K562 (cell line): ENCODE data around the gene APLP1. TPM values are rescaled to one million over a fixed set of nuclear protein-coding genes. Genes with fewer than 3 reads are reported as not detected.

Source experiments
- ATAC-seq: fragments of 200-7000 bp; cut with Tn5 transposase; 3 replicates; pipeline ENCODE4 v1.9.1; 2020; ENCODE audit warnings: moderate library complexity
- BruUV-seq: library from RNA; stranded (reverse); fragments of 400-500 nt; replicated peaks from 2 replicates; lab custom pipeline; 2021; lab: Mats Ljungman, UMichigan
- CTCF ChIA-PET: fragments of 300-600 bp; formaldehyde crosslinking; extraction: SDS; loops from one replicate; lab custom pipeline; 2021; ENCODE audit warnings: low intra/inter-chr PET ratio; lab: Yijun Ruan, JAX
- POLR2A ChIA-PET: fragments of 300-600, 350-650 bp; sonication (Branson Sonifier 250); formaldehyde crosslinking; extraction: SDS; loops from one replicate; lab custom pipeline; 2021; ENCODE audit warnings: antibody characterized with exemption, inconsistent platforms; lab: Yijun Ruan, JAX
- DNase-seq, 4 experiments: peaks; one replicate each; pipeline versions ENCODE4 v3.0.0 to v3.0.0-alpha.2; 2011 to 2018; ENCODE audit warnings: low spot score in 3 of 4, mixed read lengths in 3 of 4; ENCODE audit errors: extremely low read depth in 1 of 4
- FAIRE-seq: peaks from 2 replicates; lab custom pipeline; 2011; peaks lifted over from hg19 to GRCh38; lab: Jason Lieb, UNC
- H2AFZ ChIP-seq: 2 replicates; pipeline ENCODE4 v1.6.0; 2011; ENCODE audit warnings: low read depth, low read length, control low read depth, inconsistent platforms
- H3K27ac ChIP-seq: fragments of 200-600 bp; 3 replicates; pipeline ENCODE4 v1.8.0; 2011; ENCODE audit warnings: low read depth, mild to moderate bottlenecking, control low read depth, inconsistent platforms, low read length, moderate library complexity, mixed read lengths; ENCODE audit errors: extremely low read depth
- H3K27me3 ChIP-seq, 2 experiments: fragments of 300-600 bp in 1 of 2; 2 replicates in 1 of 2; 3 replicates in 1 of 2; pipeline versions ENCODE4 v1.6.0 to v1.8.0; 2011; ENCODE audit warnings: inconsistent platforms in 2 of 2, low read length in 2 of 2, mild to moderate bottlenecking in 1 of 2, mixed read lengths in 1 of 2, moderate library complexity in 1 of 2; ENCODE audit not compliant: control insufficient read depth in 2 of 2, insufficient read depth in 2 of 2
- H3K36me3 ChIP-seq: fragments of 300-600 bp; 3 replicates; pipeline ENCODE4 v1.8.0; 2011; ENCODE audit warnings: mild to moderate bottlenecking, low read length, inconsistent platforms; ENCODE audit not compliant: control insufficient read depth, insufficient read depth
- H3K4me1 ChIP-seq, 2 experiments: fragments of 200-600 bp in 1 of 2; replicated peaks in 1 of 2; 2 replicates in 1 of 2; 3 replicates in 1 of 2; pipeline versions ENCODE4 v1.5.1 to v1.8.0; 2011; ENCODE audit warnings: inconsistent platforms in 2 of 2, low read length in 2 of 2, mild to moderate bottlenecking in 1 of 2, mixed read lengths in 1 of 2, moderate library complexity in 1 of 2; ENCODE audit not compliant: control insufficient read depth in 2 of 2, insufficient read depth in 2 of 2
- H3K4me2 ChIP-seq: 2 replicates; pipeline ENCODE4 v1.6.1; 2011; ENCODE audit warnings: low read length, control low read depth, inconsistent platforms, mixed read lengths; ENCODE audit not compliant: insufficient read depth
- H3K4me3 ChIP-seq: fragments of 200-600 bp; sonication (generic), shearing (Covaris generic); 2 replicates; pipeline ENCODE4 v1.5.1; 2016; ENCODE audit warnings: control low read depth, inconsistent platforms
- H3K79me2 ChIP-seq: fragments of 200-600 bp; 3 replicates; pipeline ENCODE4 v1.8.0; 2011; ENCODE audit warnings: low read length, inconsistent platforms; ENCODE audit not compliant: control insufficient read depth, insufficient read depth
- H3K9ac ChIP-seq, 2 experiments: 2 replicates each; pipeline versions ENCODE4 v1.6.0 to v1.6.1; 2011; ENCODE audit warnings: low read depth in 2 of 2, low read length in 2 of 2, control low read depth in 1 of 2, inconsistent platforms in 1 of 2, mild to moderate bottlenecking in 1 of 2, mixed read lengths in 1 of 2; ENCODE audit not compliant: insufficient read depth in 1 of 2
- H3K9me1 ChIP-seq: one replicate; pipeline ENCODE4 v1.6.0; 2011; ENCODE audit warnings: inconsistent platforms, mild to moderate bottlenecking, low read length, moderate library complexity; ENCODE audit not compliant: control insufficient read depth, insufficient read depth
- H3K9me3 ChIP-seq: replicated peaks from 2 replicates; pipeline ENCODE4 v1.5.1; 2011; ENCODE audit warnings: low read depth, low read length, inconsistent platforms; ENCODE audit not compliant: control insufficient read depth, insufficient read depth
- H4K20me1 ChIP-seq: replicated peaks from 2 replicates; pipeline ENCODE4 v1.6.1; 2011; ENCODE audit warnings: low read length, inconsistent platforms, mixed read lengths; ENCODE audit not compliant: control insufficient read depth, insufficient read depth
- CHD1 ChIP-seq: fragments of 200-600 bp; sonication (generic); IDR thresholded peaks from one replicate; pipeline ENCODE4 v1.6.1; 2012; ENCODE audit warnings: mild to moderate bottlenecking, moderate library complexity, low read length, inconsistent platforms
- ESRRA ChIP-seq: fragments of 450-650 bp; IDR thresholded peaks from 2 replicates; pipeline ENCODE4 v1.6.1; 2014; ENCODE audit warnings: low read depth, mild to moderate bottlenecking, moderate library complexity, borderline replicate concordance
- MCM5 ChIP-seq: fragments of 450-650 bp; IDR thresholded peaks from 2 replicates; pipeline ENCODE4 v1.6.1; 2016; ENCODE audit warnings: low read depth
- MTF1 ChIP-seq: fragments of 250-450 bp; sonication (Bioruptor Pico); IDR thresholded peaks from 2 replicates; pipeline ENCODE4 v1.9.0; 2021; ENCODE audit warnings: moderate library complexity, mild to moderate bottlenecking, inconsistent platforms, borderline replicate concordance
- NR4A1 ChIP-seq, 2 experiments: fragments of 250-450 bp in 1 of 2; fragments of 450-650 bp in 1 of 2; sonication (Bioruptor Pico) in 1 of 2; IDR thresholded peaks; 2 replicates each; pipeline versions ENCODE4 v1.4.0 to v1.6.1; 2016 to 2020; ENCODE audit warnings: mild to moderate bottlenecking in 2 of 2, missing compliant biosample characterization in 1 of 2, missing genetic modification characterization in 1 of 2, moderate library complexity in 1 of 2
- POLR3G ChIP-seq: IDR thresholded peaks from 2 replicates; pipeline ENCODE4 v1.6.1; 2011; ENCODE audit not compliant: insufficient read length, insufficient replicate concordance; ENCODE audit errors: extremely low read depth
- ZNF253 ChIP-seq: fragments of 250-450 bp; sonication (Bioruptor Pico); conservative IDR thresholded peaks from 2 replicates; pipeline ENCODE4 v1.6.1; 2021; ENCODE audit warnings: mild to moderate bottlenecking
- WGBS: fragments of 100-300 bp; shearing (Covaris generic); methylation state at CpG from one replicate; pipeline ENCODE4 v1.1.6; 2016; ENCODE audit warnings: low coverage, mixed read lengths; ENCODE audit not compliant: insufficient coverage; ENCODE audit errors: missing lambda C conversion rate; 5-methylcytosine and 5-hydroxymethylcytosine counted together
- in situ Hi-C: fragments of 300-500 bp; cut with MboI; formaldehyde crosslinking; loops from 4 replicates; pipeline ENCODE4 v1.15.0; 2018; ENCODE audit warnings: inconsistent platforms, mixed read lengths
- intact Hi-C: fragments of 100-400 bp; cut with micrococcal nuclease; formaldehyde crosslinking; loops from 2 replicates; pipeline ENCODE4 v1.14.2; 2022
- polyA plus RNA-seq, 8 experiments: library from polyadenylated mRNA; depleted of rRNA in 4 of 8; stranded (reverse) in 5 of 8; unstranded in 3 of 8; fragments of >200 nt; fragmentation: Nextera tagmentation in 2 of 8; fragmentation: Illumina TruSeq in 1 of 8; extraction: Ambion mirVana in 2 of 8; extraction: Trizol in 1 of 8; gene quantifications; 2 replicates each; pipeline versions ENCODE4 v1.2.1 to v1.2.3, GENCODE V29; 2011 to 2014; ENCODE audit warnings: inconsistent platforms in 1 of 8, missing spikeins in 1 of 8
- total RNA-seq, 7 experiments: library from RNA; depleted of rRNA in 6 of 7; stranded (reverse); fragments of >200 nt in 6 of 7; fragmentation: Illumina TruSeq in 2 of 7; extraction: Trizol in 2 of 7; gene quantifications; 2 replicates each; pipeline versions ENCODE4 v1.2.1 to v1.2.3, GENCODE V29; 2011 to 2021; ENCODE audit warnings: low replicate concordance in 1 of 7
- TF ChIP-seq, protein P1 (sequence below): fragments of 200-800 bp; sonication (Bioruptor generic); IDR thresholded peaks from 2 replicates; pipeline ENCODE4 v1.6.1; 2017; ENCODE audit warnings: missing genetic modification characterization, missing compliant biosample characterization
- TF ChIP-seq, protein P2 (sequence below), 3 experiments: fragments of 200-800 bp in 1 of 3; sonication (Bioruptor generic) in 1 of 3; sonication (generic) in 1 of 3; formaldehyde crosslinking in 1 of 3; IDR thresholded peaks; 2 replicates each; pipeline versions ENCODE4 v1.6.1 to v1.8.0; 2016 to 2022; ENCODE audit warnings: mild to moderate bottlenecking in 2 of 3, missing compliant biosample characterization in 2 of 3, missing genetic modification characterization in 2 of 3, missing genetic modification reagents in 1 of 3

The APLP1 gene
- total and polyA plus RNA-seq, 9 of the 15 experiments (the other 6 are each of a cell fraction or from before 2014, with no cell fraction given): 0.69 to 9.9 (median 4.7) TPM

GRCh38 chr19:35843676-35844481 lies 24.5 kb upstream of the APLP1 start (continued):
- TF ChIP-seq, protein P1, sequence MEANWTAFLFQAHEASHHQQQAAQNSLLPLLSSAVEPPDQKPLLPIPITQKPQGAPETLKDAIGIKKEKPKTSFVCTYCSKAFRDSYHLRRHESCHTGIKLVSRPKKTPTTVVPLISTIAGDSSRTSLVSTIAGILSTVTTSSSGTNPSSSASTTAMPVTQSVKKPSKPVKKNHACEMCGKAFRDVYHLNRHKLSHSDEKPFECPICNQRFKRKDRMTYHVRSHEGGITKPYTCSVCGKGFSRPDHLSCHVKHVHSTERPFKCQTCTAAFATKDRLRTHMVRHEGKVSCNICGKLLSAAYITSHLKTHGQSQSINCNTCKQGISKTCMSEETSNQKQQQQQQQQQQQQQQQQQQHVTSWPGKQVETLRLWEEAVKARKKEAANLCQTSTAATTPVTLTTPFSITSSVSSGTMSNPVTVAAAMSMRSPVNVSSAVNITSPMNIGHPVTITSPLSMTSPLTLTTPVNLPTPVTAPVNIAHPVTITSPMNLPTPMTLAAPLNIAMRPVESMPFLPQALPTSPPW: no peak

GRCh38 chr19:35844482-35845214 lies 23.7 kb upstream of the APLP1 start:
- Histone ChIP-seq H3K79me2 (no peaks in the 10 kb centered on the region), H3K27ac (no peak overlapping the region; the same call in 2 of the 3 replicates), H3K9me1 (peaks cover 8% of the 10 kb centered on the region), H3K36me3 (no peaks in the 10 kb centered on the region), H3K4me2 (peak overlapping the region; percentile 81), H3K9ac (peak overlapping the region in 1 of 2 experiments; percentile 45; a peak in 1 of 4 replicates), H2AFZ (peak overlapping the region; percentile 72), H3K9me3 (no peaks in the 10 kb centered on the region), H3K4me1 (peaks cover 9 to 27% of the 10 kb centered on the region in 2 experiments), H4K20me1 (peaks cover 10% of the 10 kb centered on the region), H3K4me3 (peak overlapping the region; percentile 30), H3K27me3 (peaks cover 30 to 49% of the 10 kb centered on the region in 2 experiments)
- in situ Hi-C loops (no loop called here), intact Hi-C loops (no loop called here)
- no peak for DNase-seq
- ChIA-PET POLR2A (interaction anchor here (0.6 to 1.7 kb wide), 5 partner anchors 16 to 170 kb away, joined by 3 to 5 read pairs (median 3); partner anchors contain the start of gene ALKBH6), CTCF (interaction anchor here (0.8 kb wide), 1 partner anchor 102 kb away, joined by 3 read pairs; no protein-coding TSS in a partner anchor)
- BruUV-seq: no TSS peak
- WGBS: 36% methylated on average over 16 of the region's 16 CpGs
- peak; percentile 15 for FAIRE-seq
- ATAC-seq: peak; percentile 30
- TF ChIP-seq, protein P2, sequence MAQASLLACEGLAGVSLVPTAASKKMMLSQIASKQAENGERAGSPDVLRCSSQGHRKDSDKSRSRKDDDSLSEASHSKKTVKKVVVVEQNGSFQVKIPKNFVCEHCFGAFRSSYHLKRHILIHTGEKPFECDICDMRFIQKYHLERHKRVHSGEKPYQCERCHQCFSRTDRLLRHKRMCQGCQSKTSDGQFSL (CRISPR knock-in tag; IDR thresholded peaks at IDR 0.05): no peak
- TF ChIP-seq, protein P2 (tag; IDR thresholded peaks at IDR 0.05): no peak
- TF ChIP-seq ESRRA (peak; percentile 47), ZNF253 (no peak), MTF1 (0 out of 2 replicates have a peak, but pooled peaks have one; percentile 52), MCM5 (no peak), CHD1 (no peak), POLR3G (no peak), NR4A1 (CRISPR knock-in tag; IDR thresholded peaks at IDR 0.05) (no peak), NR4A1 (tag; IDR thresholded peaks at IDR 0.05) (no peak)
